ENCODE measurements around the gene CRLF1.

GRCh38 chr19:18633321-18633720 is 26.7 kb upstream of the CRLF1 start:
- TF ChIP-seq EZH2 (IDR thresholded peaks at IDR 0.05; ENCODE audit: insufficient read depth, poor library complexity, severe bottlenecking) = no peak
- TF ChIP-seq EZH2phosphoT487 (IDR thresholded peaks at IDR 0.05; ENCODE audit: insufficient read depth, low read depth) = no peak

All from GM23248 (cell line).